SW480 (cell line): ENCODE results near the gene EFCAB11.

ENCODE experiments used
- DNase-seq: peaks from one replicate; pipeline ENCODE4 v3.0.0-alpha.2; 2016; ENCODE audit warnings: low spot score

EFCAB11 gene

GRCh38 chr14:89811954-89812575 lies 142.5 kb downstream of the EFCAB11 start:
- no peak for DNase-seq

- no peak for DNase-seq
Observed at GRCh38 chr14:89810101-89810500, 144.4 kb downstream of the EFCAB11 start.

GRCh38 chr14:89807892-89808291 lies 146.6 kb downstream of the EFCAB11 start:
- DNase-seq = no peak

GRCh38 chr14:89807151-89807550 lies 147.4 kb downstream of the EFCAB11 start:
- DNase-seq = no peak

- DNase-seq = no peak
Observed at GRCh38 chr14:89806451-89806850, 148.1 kb downstream of the EFCAB11 start.

GRCh38 chr14:89805501-89805900 lies 149.0 kb downstream of the EFCAB11 start:
- DNase-seq = no peak

- no peak for DNase-seq
Observed at GRCh38 chr14:89803542-89803941, 151.0 kb downstream of the EFCAB11 start.

GRCh38 chr14:89801136-89801535 lies 153.4 kb downstream of the EFCAB11 start:
- DNase-seq = no peak

- DNase-seq = no peak
Observed at GRCh38 chr14:89798212-89798773, 156.2 kb downstream of the EFCAB11 start.

- no peak for DNase-seq
Observed at GRCh38 chr14:89797148-89797547, 157.4 kb downstream of the EFCAB11 start.

- DNase-seq = no peak
Observed at GRCh38 chr14:89794096-89794495, 160.4 kb downstream of the EFCAB11 start.

GRCh38 chr14:89793367-89793716 lies 161.2 kb downstream of the EFCAB11 start:
- DNase-seq = no peak

- no peak for DNase-seq
Observed at GRCh38 chr14:89792489-89793366, 161.8 kb downstream of the EFCAB11 start.

GRCh38 chr14:89787525-89787924 lies 167.0 kb downstream of the EFCAB11 start:
- DNase-seq = no peak

GRCh38 chr14:89781046-89781445 lies 173.5 kb downstream of the EFCAB11 start:
- DNase-seq = no peak

- DNase-seq = no peak
Observed at GRCh38 chr14:89779707-89780106, 174.8 kb downstream of the EFCAB11 start.

- no peak for DNase-seq
Observed at GRCh38 chr14:89775946-89776345, 178.6 kb downstream of the EFCAB11 start.

GRCh38 chr14:89775151-89775550 lies 179.4 kb downstream of the EFCAB11 start:
- DNase-seq = no peak

GRCh38 chr14:89773644-89774316 lies 180.8 kb downstream of the EFCAB11 start:
- DNase-seq = peak; percentile 75

GRCh38 chr14:89773151-89773550 lies 181.4 kb downstream of the EFCAB11 start:
- DNase-seq = no peak

GRCh38 chr14:89771251-89771650 lies 183.3 kb downstream of the EFCAB11 start:
- no peak for DNase-seq

- DNase-seq = peak; percentile 56
Observed at GRCh38 chr14:89767861-89768268, 186.7 kb downstream of the EFCAB11 start.

GRCh38 chr14:89767131-89767530 lies 187.4 kb downstream of the EFCAB11 start:
- no peak for DNase-seq
